Esophagus (tissue), 2 donors: ENCODE results near the gene RNF31. TPM values are rescaled to one million over a fixed set of nuclear protein-coding genes. Genes with fewer than 3 reads are reported as not detected.

ENCODE experiments used
- H3K27ac ChIP-seq, 2 donors: one replicate each; pipeline ENCODE4 v1.5.1; 2013; ENCODE audit warnings: low read depth in 2 of 2, mild to moderate bottlenecking in 2 of 2, inconsistent platforms in 1 of 2, low read length in 1 of 2, moderate library complexity in 1 of 2
- H3K27me3 ChIP-seq, 2 donors: one replicate each; pipeline ENCODE4 v1.6.1; 2013; ENCODE audit warnings: low read length in 2 of 2, control low read depth in 1 of 2, mild to moderate bottlenecking in 1 of 2; ENCODE audit not compliant: insufficient read depth in 2 of 2, control insufficient read depth in 1 of 2
- H3K36me3 ChIP-seq, 2 donors: one replicate each; pipeline ENCODE4 v1.6.1; 2013; ENCODE audit warnings: low read length in 1 of 2; ENCODE audit not compliant: control insufficient read depth in 2 of 2, insufficient read depth in 2 of 2
- H3K4me1 ChIP-seq, 2 donors: one replicate each; pipeline ENCODE4 v1.6.1; 2013; ENCODE audit warnings: low read length in 1 of 2; ENCODE audit not compliant: control insufficient read depth in 2 of 2, insufficient read depth in 2 of 2
- H3K4me3 ChIP-seq, 2 donors: one replicate each; pipeline ENCODE4 v1.5.1; 2013; ENCODE audit warnings: low read length in 2 of 2, mild to moderate bottlenecking in 2 of 2, low read depth in 1 of 2, moderate library complexity in 1 of 2
- H3K9me3 ChIP-seq, 2 donors: one replicate each; pipeline ENCODE4 v1.6.1; 2013; ENCODE audit warnings: mild to moderate bottlenecking in 2 of 2, low read depth in 1 of 2, low read length in 1 of 2, moderate library complexity in 1 of 2; ENCODE audit not compliant: control insufficient read depth in 2 of 2, insufficient read depth in 1 of 2
- WGBS, 2 donors: extraction: QIAGEN DNeasy Blood & Tissue Kit; methylation state at CpG; one replicate each; pipeline ENCODE4 v1.1.7; 2013; 5-methylcytosine and 5-hydroxymethylcytosine counted together
- polyA plus RNA-seq, 2 donors: library from polyadenylated mRNA; stranded (reverse); fragments of 200-250 nt; gene quantifications; one replicate each; pipeline ENCODE4 v1.2.3, GENCODE V29; 2013
- donor health status: healthy with polysubstance abuse.
- donor health status: Bipolar disorder and iron deficiency.

The RNF31 gene
- polyA plus RNA-seq, 2 donors, result 27.4 to 70.6 TPM

- 88 to 89% methylated on average over 4 of the region's 4 CpGs for WGBS, 2 donors
- no peak overlapping the region for H3K27ac ChIP-seq
- H3K27me3 ChIP-seq, result no peaks in the 10 kb centered on the region
- H3K4me3 ChIP-seq, result no peak overlapping the region
- H3K4me1 ChIP-seq, result no peaks in the 10 kb centered on the region
- H3K36me3 ChIP-seq, result no peaks in the 10 kb centered on the region
- no peaks in the 10 kb centered on the region for H3K9me3 ChIP-seq
Measured at GRCh38 chr14:24106672-24107271, 40.5 kb upstream of the RNF31 start.

- no peaks in the 10 kb centered on the region for H3K27me3 ChIP-seq
- H3K4me3 ChIP-seq, result no peak overlapping the region
- no peaks in the 10 kb centered on the region for H3K36me3 ChIP-seq
- WGBS, 2 donors, result 42 to 46% methylated on average over 5 of the region's 5 CpGs
- no peaks in the 10 kb centered on the region for H3K9me3 ChIP-seq
- H3K4me1 ChIP-seq, result no peaks in the 10 kb centered on the region
- no peak overlapping the region for H3K27ac ChIP-seq
Measured at GRCh38 chr14:24108336-24108874, 38.9 kb upstream of the RNF31 start.

- Histone ChIP-seq H3K4me3 (no peak overlapping the region), H3K4me1 (no peaks in the 10 kb centered on the region), H3K27ac (no peak overlapping the region), H3K27me3 (no peaks in the 10 kb centered on the region), H3K36me3 (no peaks in the 10 kb centered on the region), H3K9me3 (no peaks in the 10 kb centered on the region)
- 83 to 84% methylated on average over 9 of the region's 9 CpGs for WGBS, 2 donors
Measured at GRCh38 chr14:24110060-24110459, 37.2 kb upstream of the RNF31 start.

- H3K27me3 ChIP-seq, result no peaks in the 10 kb centered on the region
- H3K4me1 ChIP-seq, result no peaks in the 10 kb centered on the region
- H3K27ac ChIP-seq, result no peak overlapping the region
- no peaks in the 10 kb centered on the region for H3K36me3 ChIP-seq
- no peaks in the 10 kb centered on the region for H3K9me3 ChIP-seq
- 60 to 83% methylated on average over 1 of the region's 1 CpG for WGBS, 2 donors
- H3K4me3 ChIP-seq, result no peak overlapping the region
Measured at GRCh38 chr14:24110523-24110922, 36.8 kb upstream of the RNF31 start.

- WGBS, 2 donors, result 13 to 16% methylated on average over 15 of the region's 15 CpGs
- peak overlapping the region; percentile 100 for H3K27ac ChIP-seq
- no peaks in the 10 kb centered on the region for H3K27me3 ChIP-seq
- H3K4me1 ChIP-seq, result peaks cover 0 to 2% of the 10 kb centered on the region in 2 donors
- no peaks in the 10 kb centered on the region for H3K9me3 ChIP-seq
- peak overlapping the region; percentile 71 to 72 for H3K4me3 ChIP-seq
- peaks cover 8 to 9% of the 10 kb centered on the region in 2 donors for H3K36me3 ChIP-seq
Measured at GRCh38 chr14:24113379-24113800, 33.9 kb upstream of the RNF31 start.

- Histone ChIP-seq H3K4me1 (peaks cover 0 to 2% of the 10 kb centered on the region in 2 donors), H3K36me3 (peaks cover 12% of the 10 kb centered on the region in 2 donors), H3K27me3 (no peaks in the 10 kb centered on the region), H3K9me3 (no peaks in the 10 kb centered on the region), H3K4me3 (peak overlapping the region; percentile 71 to 72), H3K27ac (peak overlapping the region; percentile 100)
- 0% methylated on average over 42 of the region's 42 CpGs for WGBS, 2 donors
Measured at GRCh38 chr14:24113801-24114531, 33.3 kb upstream of the RNF31 start.

- 0% methylated on average over 63 to 65 of the region's 65 CpGs for WGBS, 2 donors
- H3K9me3 ChIP-seq, result no peaks in the 10 kb centered on the region
Measured at GRCh38 chr14:24114532-24115421, 32.5 kb upstream of the RNF31 start, which contains the start of the genes DCAF11 and NRL. Gene DCAF11, plus strand, starts transcription at chr14:24114777. Its CDS starts 818 bp downstream, at chr14:24115595. Gene NRL, minus strand, starts transcription at chr14:24114949. Its CDS starts 32,101 bp downstream, at chr14:24082848.

GRCh38 chr14:24115422-24116127 is 31.7 kb upstream of the RNF31 start:
- 1 to 2% methylated on average over 14 of the region's 14 CpGs for WGBS, 2 donors
- peak overlapping the region; percentile 68 to 100 for H3K27ac ChIP-seq
- no peaks in the 10 kb centered on the region for H3K27me3 ChIP-seq
- H3K4me3 ChIP-seq, result peak overlapping the region; percentile 66 to 72
- H3K9me3 ChIP-seq, result no peaks in the 10 kb centered on the region
- peaks cover 12 to 23% of the 10 kb centered on the region in 2 donors for H3K36me3 ChIP-seq
- H3K4me1 ChIP-seq, result peaks cover 0 to 2% of the 10 kb centered on the region in 2 donors

More at GRCh38 chr14:24114532-24115421, 32.5 kb upstream of the RNF31 start, which contains the start of the genes DCAF11 and NRL:
- peak within 1 kb of the TSS; percentile 72 to 77 for H3K4me3 ChIP-seq
- peaks cover 12 to 20% of the 10 kb centered on the region in 2 donors for H3K36me3 ChIP-seq
- H3K27ac ChIP-seq, result peak within 1 kb of the TSS; percentile 100
- peaks cover 0 to 2% of the 10 kb centered on the region in 2 donors for H3K4me1 ChIP-seq
- no peaks in the 10 kb centered on the region for H3K27me3 ChIP-seq
